Activated T-cell treated with anti-CD3 and anti-CD28 coated beads, Interleukin-2, amount 50 U/mL, for 1 hour (primary cell): ENCODE measurements around the gene SCGB1C1.
A peak's percentile ranks its signal among the peaks of the same experiment; 100 is the strongest.

Experiments used
- DNase-seq: peaks from one replicate; pipeline ENCODE4 v3.0.0-alpha.2; 2020

Gene SCGB1C1

GRCh38 chr11:205221-206001 lies 12.5 kb downstream of the SCGB1C1 start:
- DNase-seq, result no peak

- no peak for DNase-seq
These were observed 13.1 kb downstream of the SCGB1C1 start for GRCh38 chr11:206002-206384.

GRCh38 chr11:206526-207207 lies 13.8 kb downstream of the SCGB1C1 start:
- DNase-seq, result peak; percentile 40

GRCh38 chr11:207208-207862 lies 14.5 kb downstream of the SCGB1C1 start, which contains the start of the genes BET1L and RIC8A:
Gene BET1L (minus strand): TSS chr11:207399. CDS start chr11:207321, 78 bp downstream.
Gene RIC8A (plus strand): TSS chr11:207708. CDS start chr11:208855, 1,147 bp downstream.
- peak; percentile 99 for DNase-seq

GRCh38 chr11:207863-208180 lies 14.9 kb downstream of the SCGB1C1 start:
- DNase-seq, result no peak

GRCh38 chr11:208181-208916 lies 15.5 kb downstream of the SCGB1C1 start:
- peak; percentile 84 for DNase-seq

- DNase-seq, result no peak
These were observed 16.0 kb downstream of the SCGB1C1 start for GRCh38 chr11:208917-209260.

GRCh38 chr11:209275-210121 lies 16.6 kb downstream of the SCGB1C1 start:
- DNase-seq, result no peak

GRCh38 chr11:210122-210802 lies 17.4 kb downstream of the SCGB1C1 start:
- peak; percentile 13 for DNase-seq

GRCh38 chr11:210803-211180 lies 17.9 kb downstream of the SCGB1C1 start:
- DNase-seq, result peak; percentile 13

- DNase-seq, result no peak
These were observed 18.4 kb downstream of the SCGB1C1 start for GRCh38 chr11:211295-211694.

- DNase-seq, result no peak
These were observed 18.9 kb downstream of the SCGB1C1 start for GRCh38 chr11:211741-212140.

- DNase-seq, result no peak
These were observed 19.5 kb downstream of the SCGB1C1 start for GRCh38 chr11:212150-213100.

GRCh38 chr11:213111-213510 lies 20.2 kb downstream of the SCGB1C1 start:
- no peak for DNase-seq

GRCh38 chr11:214083-214482 lies 21.2 kb downstream of the SCGB1C1 start:
- no peak for DNase-seq

GRCh38 chr11:215581-216037 lies 22.7 kb downstream of the SCGB1C1 start:
- peak; percentile 15 for DNase-seq

GRCh38 chr11:216081-216974 lies 23.4 kb downstream of the SCGB1C1 start:
- DNase-seq, result peak; percentile 15

- DNase-seq, result no peak
These were observed 24.8 kb downstream of the SCGB1C1 start for GRCh38 chr11:217704-218103.
